Kidney epithelial cell (primary cell): Measurements from ENCODE around the gene MOGAT3. TPM values are rescaled to one million over a fixed set of nuclear protein-coding genes. Genes with fewer than 3 reads are reported as not detected.

Source experiments
- DNase-seq: peaks from one replicate; pipeline ENCODE4 v3.0.0-alpha.2; 2010; ENCODE audit warnings: low read depth
- H3K27me3 ChIP-seq: 2 replicates; pipeline ENCODE4 v1.6.0; 2011; ENCODE audit warnings: low read length; ENCODE audit not compliant: control insufficient read depth, insufficient read depth
- H3K36me3 ChIP-seq: 2 replicates; pipeline ENCODE4 v1.5.1; 2011; ENCODE audit warnings: low read length; ENCODE audit not compliant: control insufficient read depth, insufficient read depth
- H3K4me3 ChIP-seq: 2 replicates; pipeline ENCODE4 v1.5.1; 2011; ENCODE audit warnings: low read depth, mild to moderate bottlenecking, control low read depth, low read length
- total RNA-seq: library from RNA; depleted of rRNA; stranded (reverse); fragments of >200 nt; gene quantifications from 2 replicates; pipeline ENCODE4 v1.2.3, GENCODE V29; 2015
- TF ChIP-seq, protein P1 (sequence below): IDR thresholded peaks from 2 replicates; pipeline ENCODE4 v1.5.1; 2011; ENCODE audit warnings: mild to moderate bottlenecking, moderate library complexity, low read length, control low read depth, inconsistent platforms; ENCODE audit not compliant: insufficient read depth, poor library complexity, severe bottlenecking

The MOGAT3 gene
- total RNA-seq, 1 donor from 2014 or later = not detected

DNA sequence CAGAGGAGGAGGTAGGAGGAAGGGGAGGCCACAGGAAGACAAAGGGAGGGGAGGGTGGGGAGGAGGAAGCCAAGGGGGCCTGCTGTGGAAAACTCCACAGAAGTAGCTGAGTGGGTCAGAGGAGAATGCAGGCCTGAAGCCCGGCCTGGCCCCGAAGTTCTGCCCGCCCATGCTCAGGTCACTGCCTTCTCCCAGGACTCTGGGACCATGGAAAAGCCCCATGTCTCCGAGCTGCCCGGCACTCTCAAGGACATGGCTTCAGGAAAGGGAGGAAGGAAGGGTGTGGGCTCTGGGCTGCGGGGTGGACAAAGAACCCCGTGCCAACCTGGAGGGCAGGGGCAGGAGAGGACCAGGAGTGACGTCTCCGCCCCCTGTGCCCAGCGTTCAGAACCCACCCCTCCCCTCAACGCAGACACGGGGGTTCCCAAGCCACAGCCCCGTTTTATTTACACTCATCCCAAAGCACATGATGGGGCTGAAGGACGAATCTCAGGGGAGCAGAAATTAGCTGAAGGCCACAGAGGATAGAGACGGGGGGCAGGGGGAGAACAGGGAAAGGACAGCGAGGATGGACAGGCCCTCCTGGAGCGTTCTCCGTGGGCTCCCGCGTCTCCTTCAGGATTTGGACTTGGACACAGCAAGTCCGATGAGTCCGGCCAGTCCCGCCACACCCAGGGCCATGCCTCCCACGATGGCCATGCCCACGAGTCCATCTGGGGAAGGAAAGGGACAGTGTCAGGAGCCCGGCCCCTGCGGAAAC, 38.5 kb upstream of the MOGAT3 start:
- H3K27me3 ChIP-seq = no peaks in the 10 kb centered on the region
- TF ChIP-seq, protein P1, sequence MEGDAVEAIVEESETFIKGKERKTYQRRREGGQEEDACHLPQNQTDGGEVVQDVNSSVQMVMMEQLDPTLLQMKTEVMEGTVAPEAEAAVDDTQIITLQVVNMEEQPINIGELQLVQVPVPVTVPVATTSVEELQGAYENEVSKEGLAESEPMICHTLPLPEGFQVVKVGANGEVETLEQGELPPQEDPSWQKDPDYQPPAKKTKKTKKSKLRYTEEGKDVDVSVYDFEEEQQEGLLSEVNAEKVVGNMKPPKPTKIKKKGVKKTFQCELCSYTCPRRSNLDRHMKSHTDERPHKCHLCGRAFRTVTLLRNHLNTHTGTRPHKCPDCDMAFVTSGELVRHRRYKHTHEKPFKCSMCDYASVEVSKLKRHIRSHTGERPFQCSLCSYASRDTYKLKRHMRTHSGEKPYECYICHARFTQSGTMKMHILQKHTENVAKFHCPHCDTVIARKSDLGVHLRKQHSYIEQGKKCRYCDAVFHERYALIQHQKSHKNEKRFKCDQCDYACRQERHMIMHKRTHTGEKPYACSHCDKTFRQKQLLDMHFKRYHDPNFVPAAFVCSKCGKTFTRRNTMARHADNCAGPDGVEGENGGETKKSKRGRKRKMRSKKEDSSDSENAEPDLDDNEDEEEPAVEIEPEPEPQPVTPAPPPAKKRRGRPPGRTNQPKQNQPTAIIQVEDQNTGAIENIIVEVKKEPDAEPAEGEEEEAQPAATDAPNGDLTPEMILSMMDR = no peak
- no peak overlapping the region for H3K4me3 ChIP-seq
- DNase-seq = no peak
- peaks cover 1% of the 10 kb centered on the region for H3K36me3 ChIP-seq

DNA sequence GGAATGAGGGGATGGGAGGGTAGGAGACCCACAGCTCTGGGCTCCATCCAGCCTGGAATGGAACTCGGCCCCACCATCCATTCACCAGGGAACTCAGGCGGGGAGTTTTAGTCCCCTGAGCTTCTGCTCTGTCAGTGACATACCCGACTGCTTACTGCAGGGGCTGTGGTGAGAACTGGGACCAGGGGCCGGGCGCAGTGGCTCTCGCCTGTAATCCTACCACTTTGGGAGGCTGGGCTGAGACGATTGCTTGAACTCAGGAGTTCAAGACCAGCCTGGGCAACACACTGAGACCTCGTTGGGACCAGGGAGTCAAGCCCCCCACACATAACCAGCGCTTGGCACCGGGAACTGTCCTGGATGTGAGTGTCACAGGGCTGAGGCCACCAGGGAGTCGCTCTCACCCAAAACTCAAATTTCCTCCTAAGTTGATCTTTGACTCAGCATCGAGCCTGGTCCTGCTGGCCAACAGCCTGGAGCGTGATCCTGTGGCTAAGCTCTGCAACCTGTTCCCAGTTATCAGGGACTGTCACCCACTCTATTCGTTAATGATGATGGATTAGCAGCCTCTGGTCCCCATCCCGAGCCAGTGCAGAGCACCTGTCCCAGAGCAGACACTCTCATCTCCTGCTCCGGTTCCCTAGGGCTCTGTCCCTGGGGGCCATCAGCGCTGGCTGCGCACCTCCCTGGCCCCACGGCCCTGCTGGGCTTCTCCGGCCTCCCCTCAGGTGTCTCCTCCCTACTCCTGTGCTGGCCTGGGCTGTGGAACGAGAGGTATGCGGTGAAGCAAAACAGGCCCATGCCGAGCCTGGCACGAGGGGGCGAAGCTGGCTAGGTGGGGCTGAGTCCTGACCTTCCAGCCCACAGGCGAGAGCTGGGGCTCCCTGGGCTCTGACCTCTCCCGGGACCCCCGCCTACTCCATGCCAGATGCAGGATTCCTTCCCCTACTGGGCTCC, 37.7 kb upstream of the MOGAT3 start:
- DNase-seq = no peak
- no peaks in the 10 kb centered on the region for H3K27me3 ChIP-seq
- no peak overlapping the region for H3K4me3 ChIP-seq
- peaks cover 1% of the 10 kb centered on the region for H3K36me3 ChIP-seq
- TF ChIP-seq, protein P1 = no peak

DNA sequence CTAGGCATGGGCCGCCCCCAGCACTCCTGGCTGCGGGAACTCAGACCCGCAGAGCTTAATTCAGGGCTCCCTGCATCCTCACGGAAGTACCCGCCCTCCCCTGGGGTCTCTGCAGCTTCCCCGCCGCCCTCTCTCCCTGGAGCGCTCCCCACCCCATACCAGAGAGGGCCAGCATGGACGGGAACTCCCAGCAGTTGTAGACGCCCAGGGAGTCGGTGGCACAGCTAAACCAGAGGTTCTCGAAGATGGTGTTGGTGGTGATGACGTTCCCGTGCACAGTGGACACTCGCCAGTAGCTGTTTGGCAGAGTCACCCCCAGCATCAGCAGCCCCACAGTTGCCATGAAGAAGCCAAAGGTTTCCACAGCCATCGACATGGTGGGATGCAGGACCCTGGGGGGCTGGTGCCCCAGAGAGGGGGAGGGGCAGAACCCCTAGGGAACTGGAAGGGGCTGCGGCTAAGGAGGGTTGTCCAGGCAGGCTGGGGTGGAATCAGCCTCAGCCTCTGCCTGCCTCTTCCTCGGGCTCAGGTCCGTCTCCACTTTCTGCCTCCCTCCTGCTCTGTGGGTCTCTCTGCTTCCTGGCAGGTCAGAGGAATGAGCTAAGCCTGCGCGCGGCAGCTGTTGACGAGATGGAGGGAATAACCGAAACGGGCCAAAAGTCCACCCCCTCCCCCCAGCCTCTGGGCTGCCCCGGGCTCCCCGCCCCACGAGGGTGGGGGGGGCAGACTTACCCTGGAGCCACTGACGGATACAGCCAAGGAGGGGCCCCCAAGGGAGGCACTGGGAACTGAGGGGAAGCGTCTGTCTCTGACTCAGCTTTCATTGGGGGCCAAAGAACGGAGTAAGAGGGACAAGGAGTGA, 36.6 kb upstream of the MOGAT3 start, which contains the start of gene CLDN15:
Gene CLDN15 (minus strand): TSS at position 597 of the 862 bp plus-strand sequence. CDS start 221 bp downstream, at position 376.
- H3K4me3 ChIP-seq = no peak within 1 kb of the TSS
- peaks cover 1% of the 10 kb centered on the region for H3K36me3 ChIP-seq
- TF ChIP-seq, protein P1 = no peak
- no peaks in the 10 kb centered on the region for H3K27me3 ChIP-seq
- DNase-seq = no peak

DNA sequence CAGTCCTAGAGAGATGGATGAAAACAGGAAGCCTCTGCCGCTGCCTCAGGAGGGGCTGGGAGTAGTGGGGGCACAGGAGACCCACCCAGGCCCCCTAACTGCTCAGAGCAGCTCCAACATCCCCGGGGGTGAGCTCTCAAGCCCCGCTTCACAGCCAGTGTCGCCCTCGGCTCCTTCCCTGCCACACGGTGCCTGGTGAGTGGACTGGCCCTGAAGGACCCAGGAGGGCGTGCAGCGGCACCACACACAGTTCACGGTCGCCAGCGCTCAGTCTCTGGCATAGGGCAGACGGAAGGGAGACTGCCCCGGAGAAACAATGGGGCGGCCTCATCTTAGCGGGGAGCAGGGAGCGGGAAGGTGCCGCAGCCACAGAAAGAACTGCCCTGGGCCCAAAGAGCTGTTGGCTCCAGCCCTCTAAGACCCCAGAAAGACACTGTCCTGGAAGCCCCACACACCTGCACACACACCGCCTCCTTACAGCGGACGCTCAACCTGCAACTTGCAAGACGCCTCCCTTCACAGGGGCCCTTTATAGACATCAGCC, 35.5 kb upstream of the MOGAT3 start:
- DNase-seq = no peak

DNA sequence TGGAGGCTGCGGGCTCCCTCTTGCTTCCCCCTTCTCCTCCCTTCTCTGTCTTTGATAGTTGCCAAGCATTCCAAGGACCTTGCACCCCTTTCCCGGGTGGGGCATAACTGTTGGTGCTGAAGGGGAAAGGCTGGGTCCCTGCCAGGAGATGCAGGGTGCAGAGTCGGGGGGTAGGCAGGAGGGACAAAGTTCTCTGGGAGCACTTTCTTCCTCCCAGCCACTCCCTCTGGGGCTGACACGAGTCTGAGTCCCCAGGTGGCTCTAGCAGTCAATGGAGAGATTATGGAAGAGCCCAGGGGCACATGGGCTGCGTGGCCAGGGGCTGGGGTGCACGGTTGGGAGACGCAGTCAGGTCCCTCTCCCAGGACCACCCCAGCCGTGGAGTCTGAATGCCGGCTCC, 34.7 kb upstream of the MOGAT3 start:
- no peak for DNase-seq
- H3K27me3 ChIP-seq = no peaks in the 10 kb centered on the region

More for the DNA sequence above, 35.5 kb upstream of the MOGAT3 start:
- TF ChIP-seq, protein P1 = no peak
- Histone ChIP-seq H3K27me3 (no peaks in the 10 kb centered on the region), H3K4me3 (no peak overlapping the region), H3K36me3 (no peaks in the 10 kb centered on the region)

More for the DNA sequence above, 34.7 kb upstream of the MOGAT3 start:
- TF ChIP-seq, protein P1 = no peak
- Histone ChIP-seq H3K36me3 (no peaks in the 10 kb centered on the region), H3K4me3 (no peak overlapping the region)
